ENCODE data around the gene CANT1. TPM values are rescaled to one million over a fixed set of nuclear protein-coding genes. Genes with fewer than 3 reads are reported as not detected.

The CANT1 gene
- total and polyA plus RNA-seq, 2 of the 13 experiments (the other 11 are each of a cell fraction or from before 2014, with no cell fraction given): 34.1 to 42.1 TPM

GRCh38 chr17:78986048-78986648 lies 23.4 kb downstream of the CANT1 start (continued):
- peak; percentile 34; the same call in 1 of the 2 replicates for TF ChIP-seq AHDC1 (CRISPR knock-in tag; IDR thresholded peaks at IDR 0.05; ENCODE audit: borderline replicate concordance)
- TF ChIP-seq HMGXB4 (CRISPR knock-in tag; IDR thresholded peaks at IDR 0.05; ENCODE audit: borderline replicate concordance in 1 of 2, low read depth in 1 of 2): peak in 1 of 2 experiments; percentile 38; a peak in 2 of 4 replicates
- peak; percentile 93 for TF ChIP-seq ZFAT (CRISPR knock-in tag; conservative IDR thresholded peaks at IDR 0.05)
- 0 out of 2 replicates have a peak, but pooled peaks have one; percentile 14 for TF ChIP-seq ERF (CRISPR knock-in tag; IDR thresholded peaks at IDR 0.05)
- 0 out of 2 replicates have a peak, but pooled peaks have one; percentile 22 for TF ChIP-seq PATZ1 (CRISPR knock-in tag; IDR thresholded peaks at IDR 0.05)
- no peak for TF ChIP-seq EP300 (IDR thresholded peaks at IDR 0.05; ENCODE audit: low read depth in 2 of 2, low read length in 2 of 2)
- TF ChIP-seq EP300 (CRISPR knock-in tag; IDR thresholded peaks at IDR 0.05; ENCODE audit: borderline replicate concordance): no peak
- TF ChIP-seq CENPBD1 (CRISPR knock-in tag; IDR thresholded peaks at IDR 0.05; ENCODE audit: borderline replicate concordance, low read depth): no peak
- peak; percentile 11; the same call in 1 of the 2 replicates for TF ChIP-seq GATAD1 (CRISPR knock-in tag; IDR thresholded peaks at IDR 0.05)
- 0 out of 2 replicates have a peak, but pooled peaks have one; percentile 53 for TF ChIP-seq ZNF510 (CRISPR knock-in tag; IDR thresholded peaks at IDR 0.05; ENCODE audit: low read depth)
